ENCODE measurements around the gene ADD2. TPM values are rescaled to one million over a fixed set of nuclear protein-coding genes. Genes with fewer than 3 reads are reported as not detected.

Gene ADD2
- total RNA-seq, 2 donors from 2014 or later: 0.41 to 1.6 TPM

DNA sequence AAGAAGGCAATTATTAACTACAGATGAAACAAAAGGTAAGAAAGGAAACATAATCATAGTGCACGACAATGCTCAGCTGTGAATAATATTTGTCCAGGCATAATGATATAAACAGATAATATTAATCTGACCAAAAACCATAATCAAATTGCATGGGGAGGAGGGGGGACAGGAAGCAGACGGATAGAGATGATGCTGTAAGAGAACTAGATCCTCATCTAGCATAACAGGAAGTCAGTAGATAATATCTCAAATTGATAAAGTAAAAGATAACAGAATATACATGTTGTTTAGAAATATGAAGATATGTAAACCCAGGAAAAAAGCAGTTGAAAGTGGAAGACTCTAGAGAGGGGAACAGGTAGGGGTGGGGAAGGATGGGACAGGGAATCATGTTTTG is 129.4 kb downstream of the ADD2 start:
- Histone ChIP-seq H3K27ac (no peak overlapping the region), H3K4me1 (ENCODE audit: control insufficient read depth in 1 of 2, low read depth in 2 of 2) (no peaks in the 10 kb centered on the region), H3K36me3 (no peaks in the 10 kb centered on the region), H3K27me3 (replicated peaks; ENCODE audit: insufficient read depth) (no peaks in the 10 kb centered on the region), H3K4me3 (no peak overlapping the region), H3K9me3 (no peaks in the 10 kb centered on the region)
- TF ChIP-seq, protein P1, sequence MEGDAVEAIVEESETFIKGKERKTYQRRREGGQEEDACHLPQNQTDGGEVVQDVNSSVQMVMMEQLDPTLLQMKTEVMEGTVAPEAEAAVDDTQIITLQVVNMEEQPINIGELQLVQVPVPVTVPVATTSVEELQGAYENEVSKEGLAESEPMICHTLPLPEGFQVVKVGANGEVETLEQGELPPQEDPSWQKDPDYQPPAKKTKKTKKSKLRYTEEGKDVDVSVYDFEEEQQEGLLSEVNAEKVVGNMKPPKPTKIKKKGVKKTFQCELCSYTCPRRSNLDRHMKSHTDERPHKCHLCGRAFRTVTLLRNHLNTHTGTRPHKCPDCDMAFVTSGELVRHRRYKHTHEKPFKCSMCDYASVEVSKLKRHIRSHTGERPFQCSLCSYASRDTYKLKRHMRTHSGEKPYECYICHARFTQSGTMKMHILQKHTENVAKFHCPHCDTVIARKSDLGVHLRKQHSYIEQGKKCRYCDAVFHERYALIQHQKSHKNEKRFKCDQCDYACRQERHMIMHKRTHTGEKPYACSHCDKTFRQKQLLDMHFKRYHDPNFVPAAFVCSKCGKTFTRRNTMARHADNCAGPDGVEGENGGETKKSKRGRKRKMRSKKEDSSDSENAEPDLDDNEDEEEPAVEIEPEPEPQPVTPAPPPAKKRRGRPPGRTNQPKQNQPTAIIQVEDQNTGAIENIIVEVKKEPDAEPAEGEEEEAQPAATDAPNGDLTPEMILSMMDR (IDR thresholded peaks at IDR 0.05): no peak
- ATAC-seq (ENCODE audit: insufficient number of reproducible peaks, low FRiP score, low read depth) (no peak), DNase-seq (ENCODE audit: low spot score) (no peak)

GRCh38 chr2:70633508-70633907 is 134.5 kb downstream of the ADD2 start:
- H3K27me3 ChIP-seq (replicated peaks; ENCODE audit: insufficient read depth): no peaks in the 10 kb centered on the region
- no peaks in the 10 kb centered on the region for H3K36me3 ChIP-seq
- no peaks in the 10 kb centered on the region for H3K9me3 ChIP-seq
- ATAC-seq (ENCODE audit: insufficient number of reproducible peaks, low FRiP score, low read depth) (no peak), DNase-seq (ENCODE audit: low spot score) (no peak)
- TF ChIP-seq, protein P1 (IDR thresholded peaks at IDR 0.05): no peak
- H3K4me3 ChIP-seq: no peak overlapping the region
- no peak overlapping the region for H3K27ac ChIP-seq
- no peaks in the 10 kb centered on the region for H3K4me1 ChIP-seq (ENCODE audit: control insufficient read depth in 1 of 2, low read depth in 2 of 2)

DNA sequence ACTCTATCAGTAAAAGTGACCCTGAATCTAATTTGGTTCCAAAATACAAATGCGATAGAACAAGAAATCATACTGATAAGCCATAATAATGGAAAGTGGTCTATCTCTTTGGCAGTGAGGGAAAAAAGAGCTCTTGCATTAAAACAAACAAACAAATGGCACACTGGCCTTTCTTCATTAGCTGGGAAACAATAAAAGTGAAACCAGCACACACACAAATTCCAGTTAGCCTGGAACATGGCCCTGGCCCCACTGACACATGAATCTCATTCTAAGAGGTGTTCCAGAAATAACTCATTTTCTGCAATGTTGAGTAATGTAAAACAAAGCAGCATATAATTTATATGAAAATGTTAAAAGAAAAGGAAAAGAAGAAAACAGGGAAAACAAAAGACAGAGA is 135.0 kb downstream of the ADD2 start:
- DNase-seq (ENCODE audit: low spot score): no peak
- TF ChIP-seq, protein P1 (IDR thresholded peaks at IDR 0.05): no peak
- H3K4me3 ChIP-seq: no peak overlapping the region
- H3K27me3 ChIP-seq (replicated peaks; ENCODE audit: insufficient read depth): no peaks in the 10 kb centered on the region
- no peaks in the 10 kb centered on the region for H3K4me1 ChIP-seq (ENCODE audit: control insufficient read depth in 1 of 2, low read depth in 2 of 2)
- no peaks in the 10 kb centered on the region for H3K36me3 ChIP-seq
- H3K27ac ChIP-seq: no peak overlapping the region
- ATAC-seq (ENCODE audit: insufficient number of reproducible peaks, low FRiP score, low read depth): no peak
- no peaks in the 10 kb centered on the region for H3K9me3 ChIP-seq

DNA sequence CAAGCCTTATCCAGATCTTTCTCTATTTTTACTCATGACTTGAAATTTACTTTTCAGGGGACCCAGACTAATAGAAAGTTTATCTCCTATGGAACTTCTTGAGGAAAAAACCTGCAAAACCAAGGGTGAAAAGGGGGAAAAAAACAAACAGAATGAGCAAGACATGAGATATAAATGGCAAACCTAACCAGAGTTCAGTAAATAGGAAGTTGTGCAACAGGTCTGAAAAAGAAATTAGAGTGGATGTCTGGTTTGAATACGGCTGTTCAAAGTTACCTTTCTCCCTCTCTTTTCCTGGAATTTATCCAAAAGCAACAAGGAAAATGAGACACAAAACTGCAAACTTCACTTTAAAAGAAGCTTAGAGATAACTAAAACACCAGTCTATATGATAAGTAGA is 135.6 kb downstream of the ADD2 start:
- Histone ChIP-seq H3K27me3 (replicated peaks; ENCODE audit: insufficient read depth) (no peaks in the 10 kb centered on the region), H3K9me3 (no peaks in the 10 kb centered on the region), H3K27ac (no peak overlapping the region), H3K4me3 (no peak overlapping the region), H3K4me1 (ENCODE audit: control insufficient read depth in 1 of 2, low read depth in 2 of 2) (peaks cover 0 to 4% of the 10 kb centered on the region in 2 donors), H3K36me3 (no peaks in the 10 kb centered on the region)
- no peak for ATAC-seq (ENCODE audit: insufficient number of reproducible peaks, low FRiP score, low read depth)
- DNase-seq (ENCODE audit: low spot score): no peak
- TF ChIP-seq, protein P1 (IDR thresholded peaks at IDR 0.05): no peak

- no peaks in the 10 kb centered on the region for H3K36me3 ChIP-seq
- no peak overlapping the region for H3K4me3 ChIP-seq
- DNase-seq (ENCODE audit: low spot score): no peak
- no peaks in the 10 kb centered on the region for H3K9me3 ChIP-seq
- no peaks in the 10 kb centered on the region for H3K27me3 ChIP-seq (replicated peaks; ENCODE audit: insufficient read depth)
- TF ChIP-seq, protein P1 (IDR thresholded peaks at IDR 0.05): no peak
- no peak for ATAC-seq (ENCODE audit: insufficient number of reproducible peaks, low FRiP score, low read depth)
- H3K4me1 ChIP-seq (ENCODE audit: control insufficient read depth in 1 of 2, low read depth in 2 of 2): peaks cover 0 to 6% of the 10 kb centered on the region in 2 donors
- no peak overlapping the region for H3K27ac ChIP-seq
Measured at GRCh38 chr2:70630761-70631160, 137.2 kb downstream of the ADD2 start.

Measured in thoracic aorta (tissue), 2 donors.